HepG2 (cell line): Measurements from ENCODE around the gene LAMA5. TPM values are rescaled to one million over a fixed set of nuclear protein-coding genes. Genes with fewer than 3 reads are reported as not detected.

ENCODE experiments used
- ATAC-seq: fragments of 200-7000 bp; cut with Tn5 transposase; 3 replicates; pipeline ENCODE4 v1.9.1; 2020; ENCODE audit warnings: mild to moderate bottlenecking, moderate library complexity
- BruUV-seq: library from RNA; stranded (reverse); fragments of 400-500 nt; replicated peaks from 2 replicates; lab custom pipeline; 2021; lab: Mats Ljungman, UMichigan
- CTCF ChIA-PET: fragments of 300-600 bp; formaldehyde crosslinking; extraction: SDS; loops from one replicate; lab custom pipeline; 2021; ENCODE audit warnings: low total read pairs, inconsistent platforms, low intra/inter-chr PET ratio; lab: Yijun Ruan, JAX
- POLR2A ChIA-PET: fragments of 350-600 bp; sonication (Branson Sonifier 250); formaldehyde crosslinking; loops from one replicate; lab custom pipeline; 2020; ENCODE audit warnings: antibody characterized with exemption, inconsistent platforms; lab: Yijun Ruan, JAX
- DNase-seq: peaks from one replicate; pipeline ENCODE4 v3.0.0-alpha.2; 2015; ENCODE audit warnings: low spot score
- FAIRE-seq: peaks from 3 replicates; lab custom pipeline; 2011; peaks lifted over from hg19 to GRCh38; lab: Jason Lieb, UNC
- H2AFZ ChIP-seq: one replicate; pipeline ENCODE4 v1.6.1; 2011; ENCODE audit warnings: low read length, inconsistent platforms
- H3K27ac ChIP-seq: fragments of 300-600 bp; 3 replicates; pipeline ENCODE4 v1.8.0; 2011; ENCODE audit warnings: mixed run types, mild to moderate bottlenecking, mixed read lengths, low read length, inconsistent platforms; ENCODE audit not compliant: insufficient read depth; ENCODE audit errors: extremely low read length
- H3K27me3 ChIP-seq, 2 experiments: fragments of 200-600 bp in 1 of 2; 2 replicates in 1 of 2; 3 replicates in 1 of 2; pipeline versions ENCODE4 v1.6.0 to v1.8.0; 2011; ENCODE audit warnings: low read length in 2 of 2, mild to moderate bottlenecking in 2 of 2, moderate library complexity in 2 of 2, inconsistent platforms in 1 of 2; ENCODE audit not compliant: insufficient read depth in 2 of 2, control insufficient read depth in 1 of 2
- H3K36me3 ChIP-seq, 2 experiments: fragments of 200-600 bp in 1 of 2; replicated peaks in 1 of 2; 2 replicates in 1 of 2; 3 replicates in 1 of 2; pipeline versions ENCODE4 v1.5.1 to v1.8.0; 2011; ENCODE audit warnings: low read length in 2 of 2, inconsistent platforms in 1 of 2; ENCODE audit not compliant: insufficient read depth in 2 of 2, control insufficient read depth in 1 of 2
- H3K4me1 ChIP-seq: 2 replicates; pipeline ENCODE4 v1.5.1; 2012; ENCODE audit warnings: low read length, inconsistent platforms; ENCODE audit not compliant: insufficient read depth
- H3K4me2 ChIP-seq: 2 replicates; pipeline ENCODE4 v1.6.0; 2011; ENCODE audit warnings: low read depth, low read length, inconsistent platforms
- H3K4me3 ChIP-seq, 3 experiments: fragments of 200-600 bp in 1 of 3; sonication (generic), shearing (Covaris generic) in 1 of 3; replicated peaks in 1 of 3; 2 replicates each; pipeline ENCODE4 v1.5.1; 2011 to 2016; ENCODE audit warnings: low read length in 3 of 3, inconsistent platforms in 2 of 3, low read depth in 2 of 3, mild to moderate bottlenecking in 2 of 3, control low read depth in 1 of 3, mixed read lengths in 1 of 3; ENCODE audit not compliant: insufficient read depth in 1 of 3
- H3K79me2 ChIP-seq: one replicate; pipeline ENCODE4 v1.6.1; 2011; ENCODE audit warnings: low read length, inconsistent platforms; ENCODE audit not compliant: insufficient read depth
- H3K9ac ChIP-seq: 2 replicates; pipeline ENCODE4 v1.6.0; 2011; ENCODE audit warnings: mild to moderate bottlenecking, low read depth, low read length, inconsistent platforms; ENCODE audit not compliant: insufficient read depth
- H3K9me3 ChIP-seq: 2 replicates; pipeline ENCODE4 v1.5.1; 2012; ENCODE audit warnings: mild to moderate bottlenecking, low read length
- H4K20me1 ChIP-seq: 2 replicates; pipeline ENCODE4 v1.6.0; 2011; ENCODE audit warnings: inconsistent platforms, mild to moderate bottlenecking, low read length, moderate library complexity; ENCODE audit not compliant: insufficient read depth
- GTF3A ChIP-seq: sonication (generic); formaldehyde crosslinking; conservative IDR thresholded peaks from 2 replicates; pipeline ENCODE4 v1.4.0; 2020; ENCODE audit warnings: mild to moderate bottlenecking, missing genetic modification reagents
- IKZF4 ChIP-seq: sonication (generic); formaldehyde crosslinking; IDR thresholded peaks from 2 replicates; pipeline ENCODE4 v1.5.1; 2020; ENCODE audit warnings: borderline replicate concordance, mild to moderate bottlenecking, low read depth, missing genetic modification reagents; ENCODE audit errors: not compliant biosample characterization
- RAD21 ChIP-seq: fragments of 450-650 bp; formaldehyde crosslinking; IDR thresholded peaks from 2 replicates; pipeline ENCODE4 v1.5.0; 2020; ENCODE audit warnings: mild to moderate bottlenecking
- RFX5 ChIP-seq: IDR thresholded peaks from 2 replicates; pipeline ENCODE4 v1.6.1; 2011; ENCODE audit warnings: low read depth, low read length, improper control_type of control experiment
- RFXAP ChIP-seq: sonication (generic); formaldehyde crosslinking; IDR thresholded peaks from 2 replicates; pipeline ENCODE4 v1.4.0; 2020; ENCODE audit warnings: missing genetic modification reagents, borderline replicate concordance
- SMAD1 ChIP-seq: sonication (generic); formaldehyde crosslinking; IDR thresholded peaks from 2 replicates; pipeline ENCODE4 v1.4.0; 2020; ENCODE audit warnings: missing genetic modification reagents, low read depth, mild to moderate bottlenecking, borderline replicate concordance
- ZNF232 ChIP-seq: sonication (generic); formaldehyde crosslinking; IDR thresholded peaks from 2 replicates; pipeline ENCODE4 v1.4.0; 2020; ENCODE audit warnings: missing genetic modification reagents, borderline replicate concordance
- ZNF234 ChIP-seq: sonication (generic); formaldehyde crosslinking; conservative IDR thresholded peaks from 2 replicates; pipeline ENCODE4 v1.5.1; 2020; ENCODE audit warnings: mild to moderate bottlenecking, missing genetic modification reagents
- ZNF782 ChIP-seq: sonication (generic); formaldehyde crosslinking; IDR thresholded peaks from 2 replicates; pipeline ENCODE4 v1.4.0; 2020; ENCODE audit warnings: missing genetic modification reagents, mild to moderate bottlenecking, borderline replicate concordance
- WGBS: methylation state at CpG from one replicate; pipeline ENCODE4 v1.1.6; 2017; ENCODE audit warnings: low lambda C conversion rate; 5-methylcytosine and 5-hydroxymethylcytosine counted together
- in situ Hi-C: cut with HindIII; loops from 2 replicates; pipeline ENCODE4 v1.10.0; 2017; ENCODE audit warnings: low pct_unique_long_range_greater_than_20kb; ENCODE audit not compliant: extremely low pct_ligation_motif_present
- intact Hi-C: fragments of 100-400 bp; cut with micrococcal nuclease; formaldehyde crosslinking; loops from one replicate; pipeline ENCODE4 v1.10.0; 2022; ENCODE audit not compliant: unreplicated experiment
- polyA plus RNA-seq, 8 experiments: library from polyadenylated mRNA; depleted of rRNA in 3 of 8; stranded (reverse) in 7 of 8; unstranded in 1 of 8; fragments of >200 nt; fragmentation: Illumina TruSeq in 4 of 8; extraction: Trizol in 4 of 8; gene quantifications; 2 replicates each; pipeline versions ENCODE4 v1.2.1 to v1.2.3, GENCODE V29; 2011 to 2016; ENCODE audit warnings: low read depth in 4 of 8, missing spikeins in 1 of 8, mixed read lengths in 1 of 8; ENCODE audit not compliant: insufficient read depth in 1 of 8
- total RNA-seq, 5 experiments: library from RNA; depleted of rRNA; stranded (reverse); fragments of >200 nt; fragmentation: Illumina TruSeq; extraction: Trizol; gene quantifications; 2 replicates each; pipeline ENCODE4 v1.2.3, GENCODE V29; 2016; ENCODE audit warnings: low read depth in 1 of 5
- TF ChIP-seq, protein P1 (sequence below), 2 experiments: sonication (generic) in 1 of 2; formaldehyde crosslinking in 1 of 2; IDR thresholded peaks; 2 replicates each; pipeline versions ENCODE4 v1.6.1 to v1.9.0; 2014 to 2022; ENCODE audit warnings: antibody characterized with exemption in 1 of 2, borderline replicate concordance in 1 of 2, inconsistent platforms in 1 of 2, low read depth in 1 of 2, missing genetic modification reagents in 1 of 2
- TF ChIP-seq, protein P2 (sequence below): sonication (generic); formaldehyde crosslinking; conservative IDR thresholded peaks from 2 replicates; pipeline ENCODE4 v1.4.0; 2020; ENCODE audit warnings: missing genetic modification reagents
- TF ChIP-seq, protein P3 (sequence below): sonication (generic); formaldehyde crosslinking; IDR thresholded peaks from 2 replicates; pipeline ENCODE4 v1.8.0; 2022; ENCODE audit warnings: low read depth, missing genetic modification reagents

LAMA5 gene
- total and polyA plus RNA-seq, 2 of the 13 experiments (the other 11 are each of a cell fraction or from before 2014, with no cell fraction given), result 21.0 to 44.7 TPM

DNA sequence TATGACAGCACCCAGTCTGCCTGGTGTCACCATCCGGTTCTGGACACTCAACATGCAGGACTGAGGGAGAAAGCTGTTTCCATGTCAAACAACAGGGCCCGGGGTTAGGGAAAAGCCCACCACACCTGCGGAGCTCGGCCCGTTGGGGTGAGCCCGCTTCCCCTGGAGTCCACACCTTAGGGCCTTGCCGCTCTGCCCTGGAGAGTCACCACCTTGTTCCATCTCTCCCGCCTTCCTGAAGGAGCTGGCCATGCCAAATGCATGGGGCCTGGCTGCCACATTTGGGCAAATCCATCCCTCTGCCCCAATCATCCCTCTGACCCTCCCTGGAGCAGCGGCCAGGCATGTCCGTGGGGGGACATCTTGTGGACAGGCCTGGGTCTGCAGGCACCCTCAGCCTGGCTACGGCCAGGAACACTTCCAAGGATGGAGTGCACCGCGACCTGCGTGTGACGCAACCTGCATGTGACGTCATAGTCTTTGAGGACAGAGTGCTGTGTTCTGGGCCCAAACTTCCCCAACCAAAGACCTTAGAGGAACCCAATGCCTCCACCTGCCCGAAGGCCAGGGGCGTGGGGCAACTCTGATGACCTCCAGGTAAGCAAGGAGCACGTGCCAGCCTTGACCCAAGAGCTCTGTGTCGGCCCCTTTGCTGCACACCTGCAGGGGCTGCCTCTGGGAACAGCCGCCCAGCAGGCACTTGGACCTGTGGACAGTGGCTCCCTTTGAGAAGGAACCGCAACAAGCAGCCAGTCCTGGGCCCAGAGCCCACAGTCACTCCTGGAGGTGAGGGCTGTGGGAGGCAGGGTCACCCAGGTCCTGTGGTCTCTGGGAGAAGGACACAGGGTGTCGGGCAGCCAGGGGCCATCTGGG lies 38.2 kb upstream of the LAMA5 start:
- CTCF ChIA-PET, result interaction anchor here (1.4 to 2.3 kb wide), 2 partner anchors 10 to 103 kb away, joined by 6 to 11 read pairs; partner anchors contain the start of gene ADRM1
- H3K79me2 ChIP-seq, result peaks cover 9% of the 10 kb centered on the region
- DNase-seq (peak; percentile 65), FAIRE-seq (peak; percentile 95), ATAC-seq (peak; percentile 59)
- H3K36me3 ChIP-seq, result peaks cover 2 to 19% of the 10 kb centered on the region in 2 experiments; a peak in 3 of 5 replicates
- peak overlapping the region in 2 of 3 experiments; percentile 73 to 88; a peak in 3 of 6 replicates for H3K4me3 ChIP-seq
- WGBS, result 70% methylated on average over 19 of the region's 23 CpGs
- peak overlapping the region; percentile 98 for H3K4me2 ChIP-seq
- H3K4me1 ChIP-seq, result peaks cover 60% of the 10 kb centered on the region
- intact Hi-C loops, result no loop called here
- H3K9me3 ChIP-seq, result no peaks in the 10 kb centered on the region
- no peak overlapping the region for H2AFZ ChIP-seq
- POLR2A ChIA-PET, result interaction anchor here (0.8 to 1.1 kb wide), 4 partner anchors 16 to 37 kb away, joined by 3 to 6 read pairs (median 3); partner anchors contain the start of gene RPS21
- peaks cover 9 to 20% of the 10 kb centered on the region in 2 experiments for H3K27me3 ChIP-seq
- no TSS peak for BruUV-seq
- in situ Hi-C loops, result no loop called here
- H3K9ac ChIP-seq, result peak overlapping the region; percentile 82; the same call in 1 of the 2 replicates
- peak overlapping the region; percentile 65 for H3K27ac ChIP-seq
- peaks cover 3% of the 10 kb centered on the region; the same call in 1 of the 2 replicates for H4K20me1 ChIP-seq
- TF ChIP-seq ZNF232 (CRISPR knock-in tag), result no peak
- TF ChIP-seq RFX5, result no peak
- TF ChIP-seq, protein P1, sequence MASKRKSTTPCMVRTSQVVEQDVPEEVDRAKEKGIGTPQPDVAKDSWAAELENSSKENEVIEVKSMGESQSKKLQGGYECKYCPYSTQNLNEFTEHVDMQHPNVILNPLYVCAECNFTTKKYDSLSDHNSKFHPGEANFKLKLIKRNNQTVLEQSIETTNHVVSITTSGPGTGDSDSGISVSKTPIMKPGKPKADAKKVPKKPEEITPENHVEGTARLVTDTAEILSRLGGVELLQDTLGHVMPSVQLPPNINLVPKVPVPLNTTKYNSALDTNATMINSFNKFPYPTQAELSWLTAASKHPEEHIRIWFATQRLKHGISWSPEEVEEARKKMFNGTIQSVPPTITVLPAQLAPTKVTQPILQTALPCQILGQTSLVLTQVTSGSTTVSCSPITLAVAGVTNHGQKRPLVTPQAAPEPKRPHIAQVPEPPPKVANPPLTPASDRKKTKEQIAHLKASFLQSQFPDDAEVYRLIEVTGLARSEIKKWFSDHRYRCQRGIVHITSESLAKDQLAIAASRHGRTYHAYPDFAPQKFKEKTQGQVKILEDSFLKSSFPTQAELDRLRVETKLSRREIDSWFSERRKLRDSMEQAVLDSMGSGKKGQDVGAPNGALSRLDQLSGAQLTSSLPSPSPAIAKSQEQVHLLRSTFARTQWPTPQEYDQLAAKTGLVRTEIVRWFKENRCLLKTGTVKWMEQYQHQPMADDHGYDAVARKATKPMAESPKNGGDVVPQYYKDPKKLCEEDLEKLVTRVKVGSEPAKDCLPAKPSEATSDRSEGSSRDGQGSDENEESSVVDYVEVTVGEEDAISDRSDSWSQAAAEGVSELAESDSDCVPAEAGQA (IDR thresholded peaks at IDR 0.05; ENCODE audit: low read depth), result peak; percentile 86
- TF ChIP-seq, protein P1 (CRISPR knock-in tag; IDR thresholded peaks at IDR 0.05; ENCODE audit: borderline replicate concordance), result no peak
- TF ChIP-seq, protein P2, sequence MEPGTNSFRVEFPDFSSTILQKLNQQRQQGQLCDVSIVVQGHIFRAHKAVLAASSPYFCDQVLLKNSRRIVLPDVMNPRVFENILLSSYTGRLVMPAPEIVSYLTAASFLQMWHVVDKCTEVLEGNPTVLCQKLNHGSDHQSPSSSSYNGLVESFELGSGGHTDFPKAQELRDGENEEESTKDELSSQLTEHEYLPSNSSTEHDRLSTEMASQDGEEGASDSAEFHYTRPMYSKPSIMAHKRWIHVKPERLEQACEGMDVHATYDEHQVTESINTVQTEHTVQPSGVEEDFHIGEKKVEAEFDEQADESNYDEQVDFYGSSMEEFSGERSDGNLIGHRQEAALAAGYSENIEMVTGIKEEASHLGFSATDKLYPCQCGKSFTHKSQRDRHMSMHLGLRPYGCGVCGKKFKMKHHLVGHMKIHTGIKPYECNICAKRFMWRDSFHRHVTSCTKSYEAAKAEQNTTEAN (CRISPR knock-in tag), result no peak
- TF ChIP-seq SMAD1 (CRISPR knock-in tag), result peak; percentile 71; the same call in 1 of the 2 replicates
- 0 out of 2 replicates have a peak, but pooled peaks have one; percentile 30 for TF ChIP-seq ZNF782
- peak; percentile 66 for TF ChIP-seq IKZF4 (CRISPR knock-in tag)
- TF ChIP-seq ZNF234 (CRISPR knock-in tag), result no peak
- no peak for TF ChIP-seq RFXAP (CRISPR knock-in tag)
- TF ChIP-seq, protein P3, sequence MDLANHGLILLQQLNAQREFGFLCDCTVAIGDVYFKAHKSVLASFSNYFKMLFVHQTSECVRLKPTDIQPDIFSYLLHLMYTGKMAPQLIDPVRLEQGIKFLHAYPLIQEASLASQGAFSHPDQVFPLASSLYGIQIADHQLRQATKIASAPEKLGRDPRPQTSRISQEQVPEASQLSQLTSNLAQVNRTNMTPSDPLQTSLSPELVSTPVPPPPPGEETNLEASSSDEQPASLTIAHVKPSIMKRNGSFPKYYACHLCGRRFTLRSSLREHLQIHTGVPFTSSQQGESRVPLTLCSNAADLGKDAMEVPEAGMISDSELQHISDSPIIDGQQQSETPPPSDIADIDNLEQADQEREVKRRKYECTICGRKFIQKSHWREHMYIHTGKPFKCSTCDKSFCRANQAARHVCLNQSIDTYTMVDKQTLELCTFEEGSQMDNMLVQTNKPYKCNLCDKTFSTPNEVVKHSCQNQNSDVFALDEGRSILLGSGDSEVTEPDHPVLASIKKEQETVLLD (CRISPR knock-in tag), result no peak
- no peak for TF ChIP-seq GTF3A (CRISPR knock-in tag)
- peak; percentile 82 for TF ChIP-seq RAD21 (CRISPR knock-in tag)
